GM13976 (cell line): ENCODE measurements around the gene RASA3.

Source experiments
- DNase-seq: peaks from one replicate; pipeline ENCODE4 v3.0.0; 2012; ENCODE audit warnings: low spot score
- in situ Hi-C: fragments of 300-500 bp; cut with MboI; formaldehyde crosslinking; loops from one replicate; pipeline ENCODE4 v1.12.0; 2022; ENCODE audit warnings: low sequenced_read_pairs, mixed read lengths, inconsistent platforms; ENCODE audit not compliant: unreplicated experiment
- TF ChIP-seq, protein P1 (sequence below): IDR thresholded peaks from 2 replicates; pipeline ENCODE4 v1.5.1; 2012; ENCODE audit warnings: borderline replicate concordance, mild to moderate bottlenecking; ENCODE audit not compliant: insufficient read depth; ENCODE audit errors: extremely low read depth, missing control alignments, control extremely low read depth

RASA3 gene

GRCh38 chr13:114155320-114155719 lies 22.9 kb upstream of the RASA3 start:
- in situ Hi-C loops, result no loop called here
- no peak for DNase-seq
- TF ChIP-seq, protein P1, sequence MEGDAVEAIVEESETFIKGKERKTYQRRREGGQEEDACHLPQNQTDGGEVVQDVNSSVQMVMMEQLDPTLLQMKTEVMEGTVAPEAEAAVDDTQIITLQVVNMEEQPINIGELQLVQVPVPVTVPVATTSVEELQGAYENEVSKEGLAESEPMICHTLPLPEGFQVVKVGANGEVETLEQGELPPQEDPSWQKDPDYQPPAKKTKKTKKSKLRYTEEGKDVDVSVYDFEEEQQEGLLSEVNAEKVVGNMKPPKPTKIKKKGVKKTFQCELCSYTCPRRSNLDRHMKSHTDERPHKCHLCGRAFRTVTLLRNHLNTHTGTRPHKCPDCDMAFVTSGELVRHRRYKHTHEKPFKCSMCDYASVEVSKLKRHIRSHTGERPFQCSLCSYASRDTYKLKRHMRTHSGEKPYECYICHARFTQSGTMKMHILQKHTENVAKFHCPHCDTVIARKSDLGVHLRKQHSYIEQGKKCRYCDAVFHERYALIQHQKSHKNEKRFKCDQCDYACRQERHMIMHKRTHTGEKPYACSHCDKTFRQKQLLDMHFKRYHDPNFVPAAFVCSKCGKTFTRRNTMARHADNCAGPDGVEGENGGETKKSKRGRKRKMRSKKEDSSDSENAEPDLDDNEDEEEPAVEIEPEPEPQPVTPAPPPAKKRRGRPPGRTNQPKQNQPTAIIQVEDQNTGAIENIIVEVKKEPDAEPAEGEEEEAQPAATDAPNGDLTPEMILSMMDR, result no peak

DNA sequence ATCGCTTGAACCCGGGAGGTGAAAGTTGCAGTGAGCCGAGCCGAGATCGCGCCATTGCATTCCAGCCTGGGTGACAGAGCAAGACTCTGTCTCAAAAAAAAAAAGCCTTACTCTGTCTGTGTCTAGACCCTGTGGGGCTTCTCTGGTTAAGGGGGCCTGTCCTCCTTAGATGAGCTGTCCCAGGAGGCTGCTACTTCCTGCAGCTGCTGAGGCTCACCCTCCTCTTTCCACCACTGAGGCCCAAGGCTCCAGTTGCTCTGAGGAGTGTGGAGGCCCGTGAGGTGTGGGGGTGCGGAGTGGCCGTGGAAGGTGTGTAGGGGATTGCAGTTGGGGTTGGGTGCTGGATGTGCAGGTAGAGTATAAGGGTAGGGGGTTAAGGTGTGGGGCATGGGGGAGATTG lies 22.1 kb upstream of the RASA3 start:
- DNase-seq, result no peak
- TF ChIP-seq, protein P1, result no peak
- in situ Hi-C loops, result no loop called here

- no peak for DNase-seq
- in situ Hi-C loops, result no loop called here
- TF ChIP-seq, protein P1, result no peak
Observed at GRCh38 chr13:114153485-114154080, 21.2 kb upstream of the RASA3 start.

DNA sequence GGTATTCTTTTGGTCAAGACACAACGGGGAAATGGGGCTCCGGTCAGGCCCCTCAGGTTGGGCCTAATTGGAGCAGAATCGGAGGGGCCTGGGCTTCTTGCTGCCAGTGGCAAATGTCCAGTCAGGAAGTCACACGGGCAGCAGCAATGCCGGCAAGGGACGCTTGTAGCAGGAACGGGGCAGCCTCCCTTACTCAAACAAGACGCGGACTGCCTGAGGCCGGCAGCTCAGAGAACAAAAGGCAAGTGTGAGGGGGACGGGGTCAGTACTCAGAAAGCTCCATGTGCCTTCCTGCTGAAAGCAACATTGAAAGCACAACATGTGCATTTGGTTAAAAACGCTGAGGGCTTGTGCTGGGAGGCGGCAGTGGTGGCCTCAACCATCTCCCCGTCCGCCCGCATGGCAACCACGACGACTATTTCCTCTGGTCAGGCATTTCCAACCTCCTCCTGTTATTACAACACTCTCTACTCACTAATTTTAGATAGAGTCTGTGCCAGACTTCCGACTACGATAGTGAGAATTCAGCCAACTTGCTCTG lies 20.5 kb upstream of the RASA3 start:
- in situ Hi-C loops, result no loop called here
- DNase-seq, result no peak
- TF ChIP-seq, protein P1, result no peak

- TF ChIP-seq, protein P1, result no peak
- in situ Hi-C loops, result no loop called here
- DNase-seq, result no peak
Observed at GRCh38 chr13:114152285-114152645, 19.8 kb upstream of the RASA3 start.

- in situ Hi-C loops, result no loop called here
- TF ChIP-seq, protein P1, result no peak
- no peak for DNase-seq
Observed at GRCh38 chr13:114151565-114152284, 19.3 kb upstream of the RASA3 start.
